GM19452 (cell line): ENCODE data around the gene P2RX3.

Experiments used
- ATAC-seq: cut with Tn5 transposase; IDR thresholded peaks from one replicate; pipeline ENCODE4 v1.9.1; 2021; ENCODE audit not compliant: unreplicated experiment

Gene P2RX3

GRCh38 chr11:57368106-57368844 is 30.1 kb downstream of the P2RX3 start:
- ATAC-seq, result no peak

GRCh38 chr11:57368845-57369232 is 30.7 kb downstream of the P2RX3 start:
- ATAC-seq, result no peak

GRCh38 chr11:57370251-57370650 is 32.1 kb downstream of the P2RX3 start:
- ATAC-seq, result no peak

GRCh38 chr11:57370941-57371340 is 32.8 kb downstream of the P2RX3 start:
- ATAC-seq, result no peak

GRCh38 chr11:57373146-57373545 is 35.0 kb downstream of the P2RX3 start:
- no peak for ATAC-seq

GRCh38 chr11:57374966-57375365 is 36.8 kb downstream of the P2RX3 start:
- no peak for ATAC-seq

- no peak for ATAC-seq
These were observed 37.3 kb downstream of the P2RX3 start for GRCh38 chr11:57375490-57375889.

- ATAC-seq, result no peak
These were observed 38.2 kb downstream of the P2RX3 start for GRCh38 chr11:57376095-57377090.

GRCh38 chr11:57377107-57377506 is 39.0 kb downstream of the P2RX3 start:
- ATAC-seq, result no peak

GRCh38 chr11:57378186-57378585 is 40.0 kb downstream of the P2RX3 start:
- no peak for ATAC-seq

- ATAC-seq, result no peak
These were observed 41.6 kb downstream of the P2RX3 start for GRCh38 chr11:57379732-57380131.

- no peak for ATAC-seq
These were observed 42.8 kb downstream of the P2RX3 start, which contains the start of gene PRG3 for GRCh38 chr11:57380975-57381374. TSS of gene PRG3 (minus strand) at chr11:57381150. CDS start at chr11:57380708, 442 bp downstream.

GRCh38 chr11:57386178-57386940 is 48.2 kb downstream of the P2RX3 start:
- no peak for ATAC-seq

- no peak for ATAC-seq
These were observed 49.3 kb downstream of the P2RX3 start for GRCh38 chr11:57387289-57388030.

- ATAC-seq, result no peak
These were observed 52.4 kb downstream of the P2RX3 start, which contains the start of gene PRG2 for GRCh38 chr11:57390535-57390934. TSS of gene PRG2 (minus strand) at chr11:57390650. CDS start at chr11:57389944, 706 bp downstream.

- ATAC-seq, result no peak
These were observed 53.0 kb downstream of the P2RX3 start for GRCh38 chr11:57391111-57391510.

GRCh38 chr11:57391539-57391938 is 53.4 kb downstream of the P2RX3 start:
- ATAC-seq, result no peak

GRCh38 chr11:57392066-57392762 is 54.1 kb downstream of the P2RX3 start:
- ATAC-seq, result no peak

GRCh38 chr11:57392763-57393105 is 54.6 kb downstream of the P2RX3 start:
- ATAC-seq, result no peak
